HPDE6-E6E7 (cell line): ENCODE results near the gene CAMK2D.

Experiments used
- DNase-seq: peaks from one replicate; pipeline ENCODE4 v3.0.0; 2011; ENCODE audit warnings: missing footprints; ENCODE audit errors: extremely low spot score

CAMK2D gene

DNA sequence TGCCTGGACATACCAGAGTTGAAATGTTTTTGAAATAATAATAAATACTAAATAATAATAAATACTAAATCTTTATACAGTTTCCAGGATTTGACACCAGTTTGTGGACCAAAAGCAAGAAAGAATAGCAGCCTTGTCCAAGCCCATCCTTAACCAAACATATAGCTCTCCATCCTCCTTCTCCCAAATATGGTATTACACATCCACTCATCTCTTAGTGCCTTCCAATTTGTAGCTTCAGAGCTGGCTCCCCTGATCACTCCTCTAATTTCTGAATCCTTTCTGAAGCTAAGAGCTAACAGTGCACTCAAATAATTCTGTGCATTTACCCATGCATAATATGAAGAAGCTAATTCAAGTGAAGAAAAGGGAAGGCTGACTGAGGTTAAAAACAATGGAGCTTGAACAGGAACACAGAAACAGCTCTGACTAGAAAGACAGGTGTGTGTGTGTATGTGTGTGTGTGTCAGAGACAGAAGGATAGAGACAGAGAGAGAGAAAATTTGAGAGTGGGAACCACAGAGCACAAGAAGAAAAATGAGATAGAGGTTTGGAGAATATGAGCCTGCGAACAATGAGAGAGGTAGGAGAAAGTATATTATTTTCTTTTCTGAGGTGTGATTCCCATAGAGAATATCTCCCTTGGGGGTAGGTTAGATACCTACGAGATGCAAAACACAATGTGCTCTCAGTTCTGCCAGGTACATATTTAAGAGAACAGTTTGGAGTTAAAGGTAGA lies 123.5 kb downstream of the CAMK2D start:
- no peak for DNase-seq

DNA sequence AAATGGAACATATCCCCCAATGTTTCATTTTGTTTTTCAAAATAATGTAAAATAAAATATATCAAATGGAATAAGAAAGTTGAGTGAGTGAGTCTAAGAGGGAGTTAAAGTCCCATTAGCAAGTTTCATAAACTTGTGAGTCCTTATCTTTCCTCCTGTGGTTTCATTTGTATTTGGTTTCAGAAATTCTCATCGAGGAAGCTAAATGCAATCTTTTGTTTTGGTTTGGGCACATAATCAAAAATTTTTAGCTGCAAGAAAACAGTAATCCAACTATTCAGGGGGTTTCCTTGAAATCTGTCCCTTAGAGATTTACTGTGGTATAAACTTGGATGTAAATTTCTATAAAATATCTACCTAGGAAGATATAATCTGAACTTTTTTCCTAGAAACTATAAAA lies 124.2 kb downstream of the CAMK2D start:
- no peak for DNase-seq

DNA sequence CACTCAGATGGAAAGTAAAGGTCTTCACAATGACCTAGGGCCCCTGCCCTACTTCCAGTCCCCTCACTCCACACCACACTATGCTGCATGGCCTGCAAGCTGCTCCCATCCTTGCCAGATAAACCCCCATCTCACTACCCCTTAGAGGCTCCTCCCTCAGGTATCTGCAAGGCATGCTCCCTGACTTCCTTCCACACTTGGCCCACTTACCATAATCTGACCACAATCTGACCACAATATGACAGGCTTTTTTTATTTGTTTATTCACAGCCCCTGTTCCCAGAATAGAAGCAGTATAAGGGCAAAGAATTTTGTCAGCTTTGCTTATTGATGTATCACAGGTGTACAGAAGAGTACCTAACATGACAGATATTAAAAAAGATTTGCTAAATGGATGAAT lies 124.7 kb downstream of the CAMK2D start:
- no peak for DNase-seq

DNA sequence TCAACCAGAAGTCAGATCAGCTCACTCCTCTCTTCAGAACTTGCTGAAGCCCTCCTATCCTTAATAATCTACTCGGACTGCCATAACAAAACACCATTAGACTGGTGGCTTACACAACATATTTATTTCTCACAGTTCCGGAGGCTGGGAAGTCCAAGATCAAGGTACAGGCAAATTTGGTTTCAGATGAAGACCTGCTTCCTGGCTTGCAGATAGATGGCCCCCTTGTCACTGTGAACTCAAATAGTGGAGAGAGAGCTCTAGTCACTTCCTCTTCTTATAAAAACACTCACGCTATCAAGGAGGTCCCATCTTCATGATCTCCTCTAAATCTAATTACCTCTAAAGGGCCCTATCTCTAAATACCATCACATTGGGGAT lies 125.1 kb downstream of the CAMK2D start:
- DNase-seq = no peak

- no peak for DNase-seq
Observed at GRCh38 chr4:113635739-113636437, 125.7 kb downstream of the CAMK2D start.

DNA sequence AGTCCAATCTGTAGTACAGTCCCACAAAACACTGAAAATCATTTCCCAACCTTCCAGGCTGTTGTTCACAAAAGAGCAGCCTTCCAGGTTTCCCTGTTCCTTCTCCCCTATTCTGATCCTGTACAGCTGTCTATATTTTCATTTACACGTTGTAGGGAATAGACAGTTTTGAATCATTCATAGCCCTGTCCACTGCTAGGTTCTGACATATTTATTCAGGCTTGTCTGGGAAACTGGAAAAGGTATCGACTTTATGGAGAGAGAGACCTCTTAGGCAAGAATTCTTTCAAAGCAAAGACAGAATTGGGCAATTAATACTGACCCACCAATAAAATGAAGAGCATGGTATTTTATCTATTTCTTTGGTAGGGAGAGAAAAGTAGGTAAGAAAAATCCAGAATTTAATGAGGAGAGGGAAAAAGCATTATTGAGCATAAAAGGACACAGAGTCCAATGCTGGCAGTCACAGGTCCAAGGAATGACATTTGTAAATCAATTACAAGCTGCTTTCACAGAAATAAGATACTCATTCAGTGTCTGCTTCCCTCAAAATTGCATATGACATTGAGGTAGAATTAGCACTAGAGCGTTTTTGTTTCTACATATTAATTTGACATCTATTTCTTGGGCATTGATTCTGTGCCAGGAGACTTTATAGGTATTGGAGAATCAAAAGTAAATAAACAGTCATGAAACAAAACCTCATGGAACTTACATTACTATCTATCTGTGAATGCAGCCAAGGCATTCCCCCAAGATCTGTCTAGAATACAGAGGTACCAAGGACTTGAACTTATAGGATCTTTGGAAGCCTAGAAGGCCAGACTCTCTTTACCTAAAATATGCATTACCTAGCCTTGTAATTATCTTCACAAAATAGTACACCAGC lies 127.2 kb downstream of the CAMK2D start:
- DNase-seq = no peak

GRCh38 chr4:113633467-113633866 lies 128.1 kb downstream of the CAMK2D start:
- DNase-seq = no peak

GRCh38 chr4:113628711-113629110 lies 132.8 kb downstream of the CAMK2D start:
- no peak for DNase-seq

DNA sequence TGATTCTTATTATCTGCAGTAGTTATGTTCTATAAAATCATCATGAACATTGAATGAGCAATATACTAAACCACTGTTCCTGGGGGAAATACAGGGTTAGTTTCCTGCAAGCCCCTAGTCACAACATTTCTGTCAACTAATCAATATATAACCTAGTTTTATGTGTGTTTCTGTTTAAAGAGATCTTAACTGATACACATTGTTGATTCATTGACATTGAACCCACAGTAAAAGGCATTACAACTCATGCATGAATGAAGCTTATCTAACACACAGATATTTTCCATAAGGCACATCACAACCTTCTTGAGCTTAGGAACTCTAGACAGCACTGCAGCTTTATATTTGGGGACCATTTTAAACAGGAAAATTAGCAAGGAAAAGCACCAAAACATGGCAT lies 134.2 kb downstream of the CAMK2D start:
- no peak for DNase-seq

DNA sequence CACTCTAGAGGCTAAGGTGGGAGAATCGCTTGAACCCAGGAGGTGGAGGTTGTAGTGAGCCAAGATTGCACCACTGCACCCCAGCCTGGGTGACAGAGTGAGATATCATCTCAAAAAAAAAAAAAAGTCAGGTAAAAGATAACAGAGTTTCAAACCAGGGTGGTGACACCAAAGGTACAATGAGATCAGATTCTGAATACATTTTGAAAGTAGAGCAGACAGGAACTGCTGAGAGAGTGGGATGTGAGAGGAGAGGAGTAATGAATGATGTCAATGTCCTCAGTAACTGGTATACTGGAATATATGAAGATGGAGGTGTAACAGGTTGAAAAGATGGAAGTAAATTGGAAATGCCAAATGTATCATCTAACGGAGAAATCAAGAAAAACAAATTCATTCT lies 135.6 kb downstream of the CAMK2D start:
- DNase-seq = no peak

GRCh38 chr4:113623274-113623894 lies 138.2 kb downstream of the CAMK2D start:
- no peak for DNase-seq

DNA sequence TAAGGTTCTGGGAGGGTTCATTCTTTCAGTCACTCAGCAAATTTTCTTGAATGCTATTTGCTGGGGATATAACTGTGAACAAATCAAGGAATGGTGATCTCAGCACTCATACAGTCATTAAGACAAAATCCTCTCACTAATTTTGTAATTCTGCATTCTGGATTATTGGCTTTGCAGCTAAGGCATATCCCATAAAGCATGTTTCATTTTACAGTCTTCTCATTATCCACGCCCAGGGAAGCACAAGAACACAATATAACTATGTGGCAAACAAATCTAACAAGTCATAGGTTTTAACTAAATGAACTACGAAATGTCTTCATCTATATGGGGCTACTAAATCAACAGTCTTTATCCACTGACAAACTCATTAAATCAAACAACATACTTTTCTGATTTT lies 139.9 kb downstream of the CAMK2D start:
- DNase-seq = no peak

GRCh38 chr4:113620032-113620431 lies 141.5 kb downstream of the CAMK2D start:
- no peak for DNase-seq

DNA sequence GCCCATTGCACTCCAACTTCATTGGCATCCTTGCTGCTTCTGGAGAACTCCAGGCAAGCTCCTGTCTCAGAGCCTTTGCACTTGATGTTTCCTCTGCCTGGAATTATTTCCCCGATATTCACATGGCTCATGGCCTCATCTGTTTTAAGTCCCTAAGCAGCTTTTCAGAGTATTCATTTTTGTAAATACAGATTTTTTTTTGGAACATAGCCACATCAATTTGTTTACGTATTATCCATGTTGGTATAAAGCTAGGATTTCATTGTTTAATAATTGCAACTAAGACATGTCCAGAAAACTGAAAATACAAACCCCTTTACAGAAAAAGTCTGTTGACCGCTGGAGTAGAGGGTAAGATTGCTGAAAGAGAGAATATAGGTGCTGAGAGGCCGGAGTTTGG lies 142.0 kb downstream of the CAMK2D start:
- no peak for DNase-seq

DNA sequence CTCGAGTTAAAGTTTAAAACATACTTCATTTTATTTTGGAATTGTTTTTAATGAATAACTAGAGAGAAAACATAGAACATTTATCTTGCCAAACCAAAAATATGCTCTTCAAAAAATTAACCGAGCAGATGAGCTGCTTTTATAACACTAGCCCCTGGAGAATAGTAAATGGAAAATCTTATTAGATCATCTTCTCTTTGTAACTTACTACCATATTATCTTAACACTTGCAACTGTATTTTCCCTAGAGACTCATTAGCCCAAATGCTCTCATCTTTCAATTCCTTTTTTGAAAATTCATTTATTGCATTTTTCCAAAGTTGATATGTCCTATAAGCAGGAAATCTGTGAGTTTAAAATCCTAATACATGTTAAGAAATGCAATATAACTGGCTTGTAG lies 143.3 kb downstream of the CAMK2D start:
- DNase-seq = no peak

DNA sequence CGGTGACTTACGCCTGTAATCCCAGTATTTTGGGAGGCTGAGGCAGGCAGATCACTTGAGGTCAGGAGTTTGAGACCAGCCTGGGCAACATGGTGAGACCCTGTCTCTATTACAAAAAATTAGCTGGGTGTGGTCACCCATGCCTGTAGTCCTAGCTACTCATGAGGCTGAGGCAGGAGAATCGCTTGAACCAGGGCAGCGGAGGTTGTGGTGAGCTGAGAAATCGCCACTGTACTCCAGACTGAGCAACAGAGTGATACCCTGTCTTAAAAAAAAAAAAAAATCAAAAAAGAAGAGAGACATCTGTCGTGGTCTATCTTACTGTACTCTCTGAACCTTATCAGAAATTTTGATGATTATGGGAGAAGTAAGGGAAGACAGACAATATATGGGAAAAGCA lies 144.3 kb downstream of the CAMK2D start:
- no peak for DNase-seq

GRCh38 chr4:113616443-113616842 lies 145.1 kb downstream of the CAMK2D start:
- DNase-seq = no peak

DNA sequence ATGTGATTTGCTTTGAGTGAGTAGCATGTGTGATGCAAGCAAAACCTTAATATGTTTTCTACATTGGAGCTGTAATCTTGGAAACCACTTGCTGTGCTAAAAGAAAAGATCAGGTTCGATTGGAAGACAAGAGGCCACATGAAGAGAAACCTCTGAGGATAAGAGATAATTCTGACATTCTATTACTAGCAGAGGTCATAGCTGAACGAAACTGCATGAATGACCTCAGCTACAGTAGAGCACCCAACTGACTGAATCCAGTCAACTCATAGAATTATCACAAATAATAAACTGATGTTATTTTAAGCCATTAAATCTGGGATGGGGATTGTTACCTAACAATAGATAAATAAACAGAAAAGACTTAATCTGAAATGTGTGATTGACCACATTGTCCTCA lies 147.1 kb downstream of the CAMK2D start:
- no peak for DNase-seq

DNA sequence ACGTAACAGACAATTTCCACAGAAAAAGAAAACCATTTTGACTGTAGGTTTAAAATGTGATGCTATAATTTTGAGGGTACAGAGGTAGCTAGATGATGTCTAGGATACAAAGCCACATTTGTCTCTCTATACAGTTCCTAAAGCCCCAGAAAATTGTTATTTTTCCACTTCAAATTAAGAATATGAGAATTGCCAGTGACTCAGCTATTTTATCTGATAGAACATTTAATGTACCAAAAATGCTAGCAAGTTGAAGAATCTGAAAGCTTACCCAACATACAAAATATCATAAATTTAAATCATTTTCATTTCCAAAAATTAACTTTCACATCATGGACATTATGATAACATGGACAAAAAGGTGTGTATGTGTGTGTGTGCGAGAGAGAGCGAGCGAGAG lies 148.0 kb downstream of the CAMK2D start:
- no peak for DNase-seq

DNA sequence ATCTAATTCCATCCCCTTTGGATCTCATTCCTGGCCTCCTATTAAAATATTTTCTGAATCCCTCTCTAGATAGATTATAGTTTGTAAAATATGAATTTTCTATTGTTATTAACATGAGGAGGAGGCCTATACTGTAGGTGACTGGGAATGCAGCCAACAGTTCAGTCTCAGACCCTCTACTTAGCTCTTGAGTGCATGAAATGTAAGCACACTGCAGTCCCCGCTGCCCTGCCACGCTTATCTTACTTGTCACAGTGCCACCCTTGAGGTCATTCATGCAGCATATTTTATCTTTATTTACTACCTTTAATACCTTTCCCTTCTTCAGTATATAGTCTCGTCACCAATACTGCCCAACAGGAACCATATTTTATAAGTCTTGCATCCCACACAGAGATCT lies 151.0 kb downstream of the CAMK2D start:
- no peak for DNase-seq

DNA sequence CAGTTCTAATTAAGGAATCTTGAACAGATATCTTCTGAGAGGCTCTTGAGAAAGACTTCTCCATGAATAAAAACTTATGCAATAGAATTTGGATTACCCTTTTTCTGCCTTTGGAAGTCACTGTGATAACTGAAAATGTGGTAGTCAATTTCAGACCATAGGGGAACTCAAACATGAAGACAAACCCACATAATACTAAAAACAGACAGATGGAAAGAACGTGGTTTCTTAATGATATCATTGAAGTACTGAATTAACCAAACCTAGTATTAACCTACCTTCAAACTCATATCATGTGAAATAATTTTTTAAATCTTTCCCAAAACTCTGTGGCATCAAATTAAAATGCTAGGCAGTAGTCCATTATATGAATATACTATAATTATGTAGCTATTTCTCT lies 153.5 kb downstream of the CAMK2D start:
- no peak for DNase-seq

DNA sequence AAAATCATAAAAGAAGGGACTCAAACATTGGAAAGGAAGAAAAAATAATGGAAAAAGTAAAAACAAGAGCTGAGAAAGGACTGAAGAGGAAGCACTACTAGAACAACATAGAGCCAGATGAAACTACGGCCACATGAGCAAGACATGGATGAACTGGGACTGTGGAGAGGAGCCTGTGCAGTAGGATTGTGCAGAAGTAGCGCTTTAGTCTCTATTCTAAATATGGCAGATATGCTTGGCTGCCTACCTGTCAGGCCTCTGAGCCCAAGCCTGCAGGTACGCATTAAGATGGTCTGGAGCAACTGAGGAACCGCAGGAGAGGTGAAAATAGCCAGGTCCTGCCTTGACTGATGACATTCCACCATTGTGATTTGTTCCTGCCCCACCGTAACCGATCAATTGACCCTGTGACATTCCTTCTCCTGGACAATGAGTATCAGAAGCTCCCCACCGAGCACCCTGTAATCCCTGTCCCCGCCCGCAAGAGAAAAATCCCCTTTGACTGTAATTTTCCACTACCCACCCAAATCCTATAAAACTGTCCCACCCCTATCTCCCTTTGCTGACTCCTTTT lies 154.3 kb downstream of the CAMK2D start:
- no peak for DNase-seq
